Measurements from ENCODE around the gene UBXN10.

UBXN10 gene

GRCh38 chr1:20152599-20152930, 33.3 kb upstream of the UBXN10 start:
- no peak for DNase-seq

- no peak for DNase-seq
Observed at GRCh38 chr1:20153000-20153418, 32.9 kb upstream of the UBXN10 start.

GRCh38 chr1:20154301-20154831, 31.5 kb upstream of the UBXN10 start:
- DNase-seq: no peak

- DNase-seq: no peak
Observed at GRCh38 chr1:20158358-20159070, 27.4 kb upstream of the UBXN10 start.

- no peak for DNase-seq
Observed at GRCh38 chr1:20160034-20160433, 25.9 kb upstream of the UBXN10 start.

GRCh38 chr1:20164694-20165202, 21.1 kb upstream of the UBXN10 start:
- no peak for DNase-seq

GRCh38 chr1:20165522-20165951, 20.4 kb upstream of the UBXN10 start:
- no peak for DNase-seq

GRCh38 chr1:20166051-20166450, 19.8 kb upstream of the UBXN10 start:
- DNase-seq: no peak

GRCh38 chr1:20167126-20167525, 18.8 kb upstream of the UBXN10 start:
- DNase-seq: no peak

GRCh38 chr1:20168564-20169491, 17.1 kb upstream of the UBXN10 start:
- DNase-seq: no peak

- no peak for DNase-seq
Observed at GRCh38 chr1:20169932-20170331, 16.0 kb upstream of the UBXN10 start.

- no peak for DNase-seq
Observed at GRCh38 chr1:20172033-20172590, 13.8 kb upstream of the UBXN10 start.

- DNase-seq: no peak
Observed at GRCh38 chr1:20174937-20175666, 10.8 kb upstream of the UBXN10 start.

GRCh38 chr1:20178634-20179370, 7.1 kb upstream of the UBXN10 start:
- DNase-seq: no peak

GRCh38 chr1:20179371-20180128, 6.3 kb upstream of the UBXN10 start:
- no peak for DNase-seq

- no peak for DNase-seq
Observed at GRCh38 chr1:20180129-20180843, 5.6 kb upstream of the UBXN10 start.

- DNase-seq: no peak
Observed at GRCh38 chr1:20180844-20181207, 5.1 kb upstream of the UBXN10 start.

- DNase-seq: no peak
Observed at GRCh38 chr1:20182415-20182814, 3.5 kb upstream of the UBXN10 start.

- DNase-seq: no peak
Observed at GRCh38 chr1:20183035-20183434, 2.9 kb upstream of the UBXN10 start.

GRCh38 chr1:20183616-20184271, 2.2 kb upstream of the UBXN10 start:
- DNase-seq: no peak
